Measurements from ENCODE around the gene DLGAP5.

The DLGAP5 gene

DNA sequence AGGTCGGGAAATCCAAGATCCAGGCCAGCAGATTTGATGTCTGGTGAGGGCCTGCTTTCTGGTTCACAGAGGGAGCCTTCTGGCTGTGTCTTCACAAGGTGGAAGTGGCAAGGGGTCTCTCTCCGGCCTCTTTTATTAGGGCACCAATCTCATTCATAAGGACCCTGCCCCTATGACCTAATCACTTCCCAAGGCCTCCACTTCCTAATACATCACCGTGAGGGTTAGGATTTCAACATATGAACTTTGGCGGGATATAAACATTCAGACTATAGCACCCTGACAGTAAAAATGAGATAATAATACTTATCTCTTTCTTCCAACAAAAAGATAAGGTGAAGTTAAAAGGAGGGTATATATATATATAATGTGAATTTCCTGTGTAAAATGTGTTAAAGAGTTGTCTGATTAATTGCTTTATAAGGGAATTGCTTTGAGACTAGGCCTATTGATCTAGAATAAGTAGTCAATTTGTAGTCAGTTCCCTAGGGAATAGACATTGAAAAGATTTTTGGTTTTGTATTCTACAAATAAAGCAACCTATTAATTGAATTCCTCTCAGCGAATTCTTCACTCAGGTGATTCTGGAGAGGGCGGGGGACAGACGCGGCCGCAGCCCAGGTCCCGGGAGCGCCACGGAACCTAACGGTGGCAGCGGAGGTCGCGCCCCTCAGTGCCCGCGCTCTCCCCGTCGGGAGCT is 62.8 kb downstream of the DLGAP5 start:
- DNase-seq: no peak

DNA sequence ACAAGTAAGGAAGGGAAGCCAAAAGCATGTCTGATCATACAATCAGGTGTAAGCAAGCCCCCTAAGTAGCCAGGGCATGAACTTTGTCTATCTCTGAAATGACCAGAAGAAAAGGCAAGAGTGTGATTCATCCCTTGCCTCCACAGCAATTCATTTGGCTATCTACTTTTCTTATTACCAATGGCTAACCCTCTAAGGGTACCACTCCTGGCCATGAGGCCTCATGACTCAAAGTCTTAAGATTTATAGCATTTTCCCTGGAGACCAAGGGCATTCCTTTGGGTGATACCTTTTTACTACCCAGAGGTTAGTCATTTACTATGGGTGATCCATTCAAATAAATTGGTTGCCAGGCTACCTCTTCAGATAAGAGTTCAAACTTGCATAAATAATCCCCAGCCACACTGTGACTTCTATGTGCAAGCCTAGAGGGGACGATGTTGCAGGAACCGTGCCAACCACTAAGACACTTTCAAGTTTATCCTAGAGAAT is 63.9 kb downstream of the DLGAP5 start:
- DNase-seq: no peak

DNA sequence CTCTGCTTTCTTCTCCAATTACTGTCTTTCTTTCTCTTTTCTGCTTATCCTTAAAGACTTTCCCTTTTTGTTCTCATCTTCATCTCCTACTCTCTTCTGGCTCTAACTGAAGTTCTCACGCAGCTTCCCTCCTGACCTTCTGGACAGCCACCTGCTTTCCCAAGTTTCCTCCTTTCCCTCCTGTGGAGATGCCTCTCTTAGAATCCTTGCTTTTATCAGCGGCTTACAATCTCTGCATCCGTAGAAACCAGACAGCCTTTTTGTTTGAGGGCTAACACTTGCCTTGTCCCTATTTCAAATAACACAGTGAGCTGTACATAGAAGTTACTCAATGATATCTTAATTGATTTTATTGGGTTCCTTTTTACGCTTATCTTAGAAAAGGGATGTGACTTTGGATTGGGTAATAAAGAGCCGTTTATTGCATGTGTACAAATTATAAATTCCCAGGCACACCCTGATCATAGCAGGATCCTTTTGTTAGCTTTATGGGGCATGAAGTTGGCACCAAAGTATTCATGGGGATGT is 64.4 kb downstream of the DLGAP5 start:
- no peak for DNase-seq

DNA sequence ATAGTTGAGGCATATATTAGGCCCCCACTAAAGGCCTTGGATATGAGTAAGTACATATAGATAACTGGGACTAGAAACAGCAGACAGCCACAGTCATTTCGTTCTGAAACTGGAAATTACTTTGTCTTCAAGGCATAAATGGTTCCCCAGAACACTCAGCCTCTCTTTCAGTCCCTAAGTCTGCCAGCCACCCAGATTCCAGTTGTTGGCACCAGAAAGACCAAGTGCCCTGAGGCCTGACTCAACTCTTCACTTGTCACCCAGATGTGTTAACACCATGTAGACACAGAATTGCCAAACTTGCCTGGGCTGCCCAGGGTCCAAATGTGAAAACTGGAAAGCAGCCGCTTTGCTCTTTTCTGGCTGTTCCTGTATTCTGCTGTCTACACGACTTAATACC is 65.4 kb downstream of the DLGAP5 start:
- no peak for DNase-seq

DNA sequence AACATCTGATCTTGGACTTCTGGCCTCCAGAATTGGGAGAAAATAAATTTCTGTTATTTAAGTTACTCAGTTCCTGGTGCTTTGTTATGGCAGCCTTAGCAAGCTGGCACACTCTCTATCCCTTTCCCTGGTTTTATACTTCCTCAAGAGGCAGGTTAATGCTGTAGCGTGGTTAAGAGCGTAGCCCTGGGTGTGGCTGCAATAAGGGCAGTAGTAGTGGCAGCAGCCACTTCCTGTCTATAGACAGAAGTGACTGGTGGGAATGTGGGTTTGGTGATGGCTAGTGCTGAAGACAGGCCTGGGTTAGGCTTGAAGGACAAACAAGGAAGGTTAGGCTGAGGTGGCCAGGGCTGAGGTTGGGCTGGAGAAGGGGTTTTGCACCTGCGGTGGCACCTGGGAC is 66.0 kb downstream of the DLGAP5 start:
- DNase-seq: no peak

DNA sequence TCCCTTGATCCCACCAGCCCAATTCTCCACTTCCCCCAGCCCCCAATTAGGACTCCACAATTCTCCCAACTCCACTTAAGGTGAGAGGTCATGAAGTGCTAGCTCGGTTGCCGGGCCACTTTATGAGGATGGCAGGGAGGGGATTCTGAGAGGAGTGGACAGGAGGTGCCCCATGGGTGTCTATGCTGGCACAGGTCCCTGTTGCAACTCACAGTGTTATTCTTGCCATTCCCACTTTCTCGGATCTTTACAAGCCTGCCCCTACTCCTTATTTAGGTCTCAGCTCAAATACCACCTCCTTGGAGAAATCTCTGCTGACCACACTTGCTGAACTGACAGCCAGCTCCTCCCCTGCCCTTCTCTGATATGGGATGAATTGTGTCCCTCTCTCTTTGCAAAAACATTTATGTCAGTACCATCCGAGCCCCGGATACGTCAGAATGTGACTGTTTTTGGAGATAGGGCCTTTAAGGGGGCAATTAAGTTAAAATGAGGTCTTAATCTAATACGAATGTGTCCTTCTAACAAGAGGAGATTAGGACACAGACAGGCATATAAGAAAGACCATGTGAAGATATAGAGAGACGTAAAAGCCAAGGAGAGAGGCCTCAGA is 66.5 kb downstream of the DLGAP5 start:
- no peak for DNase-seq

DNA sequence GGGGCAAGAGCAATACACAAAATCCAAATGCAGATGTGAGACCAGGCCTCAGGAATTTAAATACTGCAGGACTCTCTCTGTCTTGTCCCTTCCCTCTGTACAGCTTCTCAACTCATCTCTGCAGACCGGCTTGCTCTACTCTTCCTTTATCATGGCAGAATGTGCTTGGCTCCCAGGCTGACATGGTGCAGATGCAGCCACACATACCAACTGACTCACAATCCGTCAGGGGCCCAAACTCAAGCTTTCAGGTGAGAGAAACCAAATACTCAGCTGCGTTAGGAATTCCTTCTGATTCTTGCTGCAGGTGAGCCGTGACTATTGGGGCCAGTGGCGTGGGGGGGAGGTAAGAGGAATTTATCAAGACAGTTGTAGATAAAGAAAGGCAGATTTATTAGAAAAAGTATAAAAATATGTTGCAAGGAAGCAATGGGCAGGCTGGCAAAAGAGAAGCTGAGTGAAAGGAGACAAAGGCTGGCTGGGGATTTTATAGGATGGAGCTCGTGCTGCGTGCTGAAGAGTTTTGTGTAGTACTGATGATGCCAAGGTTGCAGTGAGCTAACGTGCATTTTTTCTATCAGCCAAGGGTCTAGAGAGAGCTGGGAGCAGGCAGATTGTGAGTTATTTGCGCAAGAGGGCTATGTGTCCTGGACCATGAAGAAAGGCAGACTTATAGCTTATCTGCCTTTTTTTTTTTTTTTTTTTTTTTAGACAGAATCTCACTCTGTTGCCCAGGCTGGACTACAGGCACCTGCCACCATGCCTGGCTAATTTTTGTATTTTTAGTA is 67.3 kb downstream of the DLGAP5 start:
- DNase-seq: no peak

DNA sequence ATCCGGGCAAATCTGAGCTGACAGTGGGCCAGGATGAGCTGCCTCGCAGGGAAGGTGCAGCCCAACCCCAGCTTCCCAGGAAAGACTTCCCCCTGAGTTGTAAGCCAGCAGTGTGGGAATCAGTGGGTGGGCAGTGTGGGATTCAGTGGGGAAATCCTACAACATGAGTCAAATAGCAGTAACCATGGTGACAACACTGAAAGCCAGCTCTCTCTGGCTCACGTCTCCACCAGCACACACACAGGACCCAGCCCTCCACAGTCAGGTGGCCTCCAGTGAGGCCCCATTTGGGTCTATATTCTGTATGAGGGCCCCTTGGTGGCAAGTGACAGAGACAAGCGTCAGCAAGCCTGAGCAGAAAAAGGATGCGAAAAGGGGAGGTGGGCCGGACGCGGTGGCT is 68.3 kb downstream of the DLGAP5 start:
- DNase-seq: no peak

DNA sequence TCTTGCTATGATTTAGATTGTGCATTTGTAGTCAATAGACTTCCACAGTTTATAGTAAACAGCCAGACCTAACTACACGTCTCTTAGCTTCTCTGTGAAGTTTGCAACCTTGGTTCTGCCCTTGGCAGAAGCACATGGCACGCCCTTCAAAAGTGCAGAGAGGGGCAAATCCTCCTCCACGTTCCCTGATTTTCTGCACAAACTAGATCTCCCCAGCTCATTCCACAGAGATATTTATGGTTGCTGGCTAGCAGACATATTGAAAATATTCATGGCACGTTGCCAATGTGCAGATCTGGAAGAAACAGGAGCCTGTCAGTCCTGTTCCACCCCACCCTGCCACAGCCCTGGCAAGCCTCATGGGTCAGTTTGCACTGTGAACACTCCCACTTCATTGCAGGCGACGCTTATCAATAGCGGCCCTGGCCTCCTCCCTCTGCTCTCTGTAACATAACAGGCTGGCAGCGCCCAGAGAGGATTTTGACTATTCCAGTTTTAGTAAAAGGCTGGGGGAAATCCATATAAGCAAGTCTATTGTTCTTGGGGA is 68.9 kb downstream of the DLGAP5 start:
- no peak for DNase-seq

DNA sequence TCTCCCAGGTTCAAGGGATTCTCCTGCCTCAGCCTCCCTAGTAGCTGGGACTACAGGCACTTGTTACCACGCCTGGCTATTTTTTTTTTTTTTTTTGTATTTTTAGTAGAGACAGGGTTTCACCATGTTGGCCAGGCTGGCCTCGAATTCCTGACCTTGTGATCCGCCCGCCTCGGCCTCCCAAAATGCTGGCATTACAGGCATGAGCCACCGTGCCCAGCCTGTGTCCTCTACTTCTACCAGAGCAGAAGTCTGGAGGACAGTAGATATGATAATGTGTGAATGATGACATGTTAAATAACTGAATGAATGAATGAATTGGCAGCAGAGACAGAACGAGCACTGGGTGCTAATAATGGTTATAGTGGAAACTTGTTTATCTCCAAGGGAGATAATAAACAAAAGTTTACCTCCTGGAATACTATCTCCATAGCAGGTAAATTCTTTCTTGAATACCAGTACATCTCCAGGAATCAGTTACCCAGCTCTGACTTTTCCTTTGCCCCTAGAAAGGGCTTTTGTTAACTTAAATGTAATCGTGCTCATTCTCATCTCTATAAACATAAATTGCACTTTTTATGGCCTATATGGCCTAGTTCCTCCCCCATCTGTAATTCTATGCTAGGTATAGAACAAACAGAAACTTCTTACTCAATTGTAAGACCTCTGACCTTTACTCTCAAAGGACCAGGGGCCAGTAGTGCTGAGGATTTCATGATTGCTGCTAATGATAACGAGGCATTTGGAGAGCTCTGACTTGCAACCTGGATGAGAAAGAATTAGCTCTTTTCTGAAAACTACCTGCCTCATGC is 69.6 kb downstream of the DLGAP5 start:
- DNase-seq: no peak

DNA sequence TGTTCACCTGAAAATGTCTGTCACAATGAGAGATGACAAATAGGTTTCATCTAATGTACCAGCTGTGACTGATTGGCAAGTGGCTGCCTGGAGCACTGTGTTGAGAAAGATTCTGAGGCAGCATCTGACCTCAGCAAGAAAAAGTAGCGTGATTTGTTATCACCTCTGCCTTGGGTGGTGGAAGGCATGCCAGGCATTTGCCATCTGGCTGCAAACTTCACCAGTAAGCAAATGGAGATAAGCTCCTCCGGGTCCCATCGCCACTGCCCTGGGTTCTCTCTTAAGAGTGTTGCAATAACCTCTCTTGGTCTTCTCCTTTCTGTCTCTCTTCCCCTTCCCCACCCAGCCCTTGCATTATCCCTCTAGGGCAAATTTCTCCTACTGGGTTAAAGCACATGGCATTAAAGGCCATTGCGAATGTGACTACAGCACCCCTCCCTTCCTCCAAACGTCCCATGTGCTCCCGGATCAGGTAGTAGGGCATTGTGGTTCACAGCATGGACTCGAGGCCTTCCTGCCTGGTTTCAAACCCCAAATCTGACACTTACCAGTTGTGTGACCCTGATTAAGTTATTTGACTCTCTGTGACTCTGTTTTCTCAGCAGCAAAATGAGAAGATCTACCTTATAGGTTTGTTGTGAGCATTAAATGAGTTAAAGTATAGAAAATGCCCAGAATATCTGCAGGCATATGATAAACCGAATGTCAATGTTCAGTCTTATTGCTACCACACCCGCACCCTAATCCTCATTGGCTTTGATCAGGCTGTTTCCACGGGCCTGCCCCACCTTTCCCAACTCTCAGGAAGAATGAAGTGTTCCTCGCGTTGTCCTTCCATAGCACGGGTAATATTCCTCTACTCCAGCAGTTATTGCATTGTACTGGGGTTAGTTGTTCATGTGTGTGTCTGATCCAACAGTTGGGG is 70.6 kb downstream of the DLGAP5 start:
- no peak for DNase-seq

DNA sequence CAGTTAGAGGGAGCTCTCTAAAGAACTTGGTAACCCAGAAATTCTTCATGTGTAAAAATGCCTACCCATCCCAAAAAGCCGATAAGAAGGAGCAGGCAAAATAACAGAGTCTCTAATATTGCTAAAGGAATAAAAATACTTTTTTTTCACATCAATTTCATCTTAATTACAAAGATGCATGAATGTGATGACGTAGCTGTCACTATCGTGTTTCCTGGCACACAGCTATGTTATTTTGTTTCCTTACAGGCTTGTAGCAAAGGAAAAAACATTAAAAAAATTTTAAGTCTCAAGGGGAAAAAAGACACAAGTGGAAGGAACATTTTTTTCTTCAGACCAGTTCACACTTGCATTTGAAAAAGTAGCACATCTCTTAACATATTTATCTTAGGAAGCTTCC is 72.6 kb downstream of the DLGAP5 start:
- DNase-seq: no peak

DNA sequence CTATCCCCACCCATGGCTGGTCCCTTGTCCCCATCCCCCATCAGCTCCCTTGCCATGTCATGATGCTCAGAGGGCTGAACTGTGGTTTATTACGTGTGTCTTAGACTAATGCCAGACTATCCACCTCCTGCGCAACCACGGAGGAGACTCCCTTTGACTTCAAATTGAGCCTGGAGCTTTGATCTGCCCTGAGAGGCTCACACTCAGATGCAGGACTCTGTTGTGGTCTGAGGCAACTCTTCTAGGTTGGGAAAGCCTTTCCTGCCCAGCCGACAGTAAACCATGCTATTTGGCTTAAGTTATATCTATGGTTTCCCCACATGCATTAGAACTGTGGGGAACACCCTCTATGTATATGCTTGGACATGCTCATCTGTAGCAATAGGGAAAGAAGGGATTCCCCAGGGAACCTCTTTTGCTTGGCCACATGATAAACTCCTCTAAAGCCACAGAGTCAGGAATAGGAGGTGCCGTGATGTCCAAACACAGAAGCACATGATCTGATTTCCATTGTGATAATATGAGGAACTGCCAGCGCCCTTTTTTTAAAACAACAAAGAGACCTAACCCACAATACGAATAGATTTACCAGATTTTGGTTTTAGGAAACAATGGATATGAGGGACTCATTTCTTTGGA is 73.5 kb downstream of the DLGAP5 start:
- DNase-seq: no peak

DNA sequence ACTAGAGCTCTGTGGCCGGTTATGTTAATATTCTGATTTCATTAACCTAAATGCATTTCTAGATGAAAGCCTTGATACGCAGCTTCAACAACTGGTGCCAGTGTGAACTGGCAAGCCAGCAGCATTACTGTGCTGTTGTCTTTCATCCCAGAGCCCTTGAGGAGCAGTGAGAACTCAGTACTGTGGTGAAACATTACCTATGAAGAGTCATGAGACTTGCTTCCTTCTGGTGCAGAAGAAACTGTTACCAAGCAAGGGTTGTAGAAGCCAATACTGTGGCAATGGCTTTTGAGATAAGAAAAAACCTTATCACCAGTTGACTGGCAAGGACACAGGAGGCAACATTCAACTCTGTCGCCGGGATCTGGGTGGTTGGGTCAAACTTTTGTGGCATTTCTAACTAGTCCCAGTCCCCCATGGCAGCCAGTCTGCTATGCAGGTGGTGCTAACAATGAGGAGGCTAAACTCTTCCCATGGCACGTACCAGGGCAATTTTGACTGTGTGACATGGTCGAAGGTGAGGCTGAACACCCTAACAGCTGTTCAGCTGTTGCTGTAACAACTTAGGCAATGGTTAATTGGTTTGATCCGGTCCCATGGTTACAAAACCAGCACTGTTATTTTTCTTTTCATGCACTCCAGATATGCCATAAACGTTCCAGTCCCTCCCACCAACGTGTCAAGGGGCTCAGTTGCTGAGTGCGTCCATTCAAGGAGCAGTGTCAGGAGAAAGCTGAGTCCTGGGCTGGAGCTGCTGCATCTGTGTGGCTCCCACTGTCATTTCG is 74.9 kb downstream of the DLGAP5 start:
- DNase-seq: no peak

DNA sequence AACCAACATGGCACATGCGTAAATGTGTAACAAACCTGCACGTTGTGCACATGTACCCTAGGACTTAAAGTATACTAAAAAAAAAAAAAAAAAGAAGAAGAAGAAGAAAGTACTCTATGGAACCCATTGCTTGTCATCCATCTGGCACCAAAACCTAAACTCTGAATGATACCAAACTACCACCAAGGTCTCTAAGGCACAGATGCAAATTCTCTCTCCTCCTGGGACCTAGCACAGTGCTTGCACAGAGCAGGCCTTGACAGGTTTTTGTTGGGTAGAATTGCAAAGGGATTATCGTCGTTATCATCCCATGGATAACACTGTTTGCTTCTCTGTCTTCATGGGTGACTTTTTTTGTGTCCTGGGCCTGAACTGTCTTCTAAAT is 75.5 kb downstream of the DLGAP5 start:
- DNase-seq: no peak

DNA sequence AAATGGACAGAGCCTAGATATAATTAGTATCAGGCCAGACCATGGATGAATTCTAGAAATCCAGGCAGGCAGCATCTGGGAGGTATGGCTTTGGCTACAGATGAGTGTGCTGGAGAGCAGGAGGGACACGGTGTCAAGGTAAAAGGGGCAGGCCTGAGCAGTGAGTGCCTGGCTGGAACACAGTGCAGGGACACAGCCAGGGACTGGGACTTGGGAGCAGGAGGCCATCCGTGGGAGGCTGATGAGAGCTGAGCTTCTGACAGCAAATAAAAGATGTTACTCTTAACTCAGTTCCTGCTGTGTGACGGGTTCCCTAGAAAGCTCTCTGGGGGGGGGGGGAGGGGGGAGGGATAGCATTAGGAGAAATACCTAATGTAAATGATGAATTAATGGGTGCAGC is 75.9 kb downstream of the DLGAP5 start:
- no peak for DNase-seq

DNA sequence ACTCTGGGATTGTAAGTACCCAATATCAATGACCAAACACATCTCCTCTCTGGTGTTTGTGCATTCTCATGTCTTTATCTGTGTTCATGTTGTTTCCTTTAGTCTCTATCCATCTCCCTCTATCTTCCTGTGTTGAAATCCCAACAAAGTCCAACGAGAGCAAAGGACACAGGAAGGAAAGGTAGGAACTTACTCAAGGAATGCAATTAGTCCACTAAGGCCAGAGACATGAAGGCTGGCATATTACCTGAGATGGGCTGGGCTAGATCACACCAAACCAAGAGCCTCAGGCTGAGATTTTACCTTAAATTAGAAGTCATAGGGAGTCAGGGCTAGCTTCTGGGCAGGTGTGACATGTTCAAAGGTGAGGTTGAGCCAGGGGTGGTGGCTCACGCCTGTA is 76.7 kb downstream of the DLGAP5 start:
- no peak for DNase-seq

DNA sequence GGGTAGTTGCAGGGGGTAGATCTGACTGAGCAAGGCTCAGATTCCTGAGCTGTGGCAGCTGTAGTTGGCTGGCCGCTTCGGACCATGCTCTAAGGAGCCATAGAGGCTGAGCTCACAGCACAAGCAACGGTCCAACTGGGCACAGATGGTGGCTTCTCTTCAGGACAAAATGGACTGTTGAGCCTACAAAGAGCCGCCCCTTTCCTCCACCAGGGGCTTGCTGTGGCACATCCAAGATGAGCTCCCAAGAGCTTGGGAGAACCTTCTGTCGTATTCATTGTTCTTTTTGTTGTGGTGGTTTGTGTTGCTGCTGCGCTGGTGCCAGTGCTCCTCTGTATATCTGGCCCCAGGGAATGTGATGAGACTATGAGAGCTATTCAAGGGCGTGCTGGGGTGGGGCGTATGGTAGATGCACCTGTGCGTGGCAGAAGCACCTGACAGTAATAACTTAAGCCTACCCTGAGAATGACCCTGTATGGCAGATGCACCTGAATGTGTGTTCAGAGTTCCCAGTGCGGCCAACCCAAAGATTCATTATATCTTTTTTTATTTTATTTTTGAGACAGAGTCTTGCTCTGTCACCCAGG is 80.2 kb downstream of the DLGAP5 start:
- no peak for DNase-seq

DNA sequence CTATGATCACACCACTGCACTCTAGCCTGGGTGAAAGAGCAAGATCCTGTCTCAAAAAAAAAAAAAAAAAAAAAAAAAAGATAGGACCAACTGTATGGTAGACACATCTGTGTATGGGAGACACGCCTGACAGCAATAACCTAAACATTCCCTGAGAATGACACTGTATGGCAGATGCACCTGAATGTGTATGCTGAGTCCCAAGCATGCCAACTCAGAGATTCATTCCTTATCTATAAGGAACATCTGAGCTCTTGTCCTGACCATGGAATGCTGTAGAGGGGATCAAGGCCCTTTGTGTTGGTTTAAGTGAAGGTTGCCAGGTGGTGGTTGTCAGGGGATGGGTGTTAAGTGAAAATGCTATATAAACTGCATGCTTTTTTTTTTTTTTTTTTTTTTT is 81.5 kb downstream of the DLGAP5 start:
- DNase-seq: no peak

Data from stimulated activated CD4-positive, alpha-beta T cell treated with anti-CD3 and anti-CD28 coated beads, Interleukin-12 subunit alpha, Interleukin-12 subunit beta, amount 100 ng/mL, for 4 hours (primary cell).